ENCODE measurements around the gene SEC24C.

Gene SEC24C

GRCh38 chr10:73781879-73782748 is 37.9 kb downstream of the SEC24C start, which contains the start of gene CHCHD1:
Gene CHCHD1 (plus strand): TSS chr10:73782048. CDS start chr10:73782076, 28 bp downstream.
- H3K27me3 ChIP-seq (ENCODE audit: control insufficient read depth, insufficient read depth, low read length), result no peaks in the 10 kb centered on the region
- H2AFZ ChIP-seq, result peak within 1 kb of the TSS; percentile 95
- H3K4me2 ChIP-seq (ENCODE audit: low read length), result peak within 1 kb of the TSS; percentile 85
- peaks cover 16% of the 10 kb centered on the region for H3K4me1 ChIP-seq
- TF ChIP-seq CTCF (IDR thresholded peaks at IDR 0.05), result no peak
- peak within 1 kb of the TSS; percentile 67 for H3K9ac ChIP-seq
- H3K27ac ChIP-seq, result peak within 1 kb of the TSS; percentile 87
- H3K36me3 ChIP-seq (ENCODE audit: control insufficient read depth, insufficient read depth, low read length), result no peaks in the 10 kb centered on the region
- peaks cover 18% of the 10 kb centered on the region for H3K79me2 ChIP-seq
- H3K9me3 ChIP-seq (ENCODE audit: control insufficient read depth, low read length), result no peaks in the 10 kb centered on the region
- H3K4me3 ChIP-seq (ENCODE audit: low read depth, low read length), result peak within 1 kb of the TSS; percentile 91

DNA sequence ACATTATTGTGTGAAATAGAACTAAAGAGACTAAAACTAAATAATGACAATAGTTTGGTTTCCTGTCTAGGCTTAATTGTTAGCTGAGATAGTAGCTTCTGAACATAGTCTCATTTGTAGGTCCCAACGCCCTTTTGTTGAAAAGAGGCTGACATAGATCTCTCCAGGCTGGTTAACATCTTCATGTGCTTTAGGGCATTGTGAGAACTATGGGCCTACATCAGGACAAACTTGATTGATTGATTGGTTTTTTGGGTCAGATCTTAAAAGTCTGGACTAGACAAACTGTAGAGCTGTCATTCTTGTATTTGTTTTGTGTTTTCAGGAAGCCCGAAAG is 38.5 kb downstream of the SEC24C start:
- no peaks in the 10 kb centered on the region for H3K27me3 ChIP-seq (ENCODE audit: control insufficient read depth, insufficient read depth, low read length)
- H3K4me3 ChIP-seq (ENCODE audit: low read depth, low read length), result peak overlapping the region; percentile 91
- no peaks in the 10 kb centered on the region for H3K36me3 ChIP-seq (ENCODE audit: control insufficient read depth, insufficient read depth, low read length)
- H3K9me3 ChIP-seq (ENCODE audit: control insufficient read depth, low read length), result no peaks in the 10 kb centered on the region
- H3K4me2 ChIP-seq (ENCODE audit: low read length), result peak overlapping the region; percentile 85
- H3K79me2 ChIP-seq, result peaks cover 23% of the 10 kb centered on the region
- TF ChIP-seq CTCF (IDR thresholded peaks at IDR 0.05), result no peak
- peak overlapping the region; percentile 87 for H3K27ac ChIP-seq
- H3K4me1 ChIP-seq, result peaks cover 19% of the 10 kb centered on the region
- no peak overlapping the region for H3K9ac ChIP-seq
- no peak overlapping the region for H2AFZ ChIP-seq

- peaks cover 27% of the 10 kb centered on the region for H3K79me2 ChIP-seq
- H2AFZ ChIP-seq, result peak within 1 kb of the TSS; percentile 61
- H3K9ac ChIP-seq, result peak within 1 kb of the TSS; percentile 21
- H3K9me3 ChIP-seq (ENCODE audit: control insufficient read depth, low read length), result no peaks in the 10 kb centered on the region
- no peaks in the 10 kb centered on the region for H3K36me3 ChIP-seq (ENCODE audit: control insufficient read depth, insufficient read depth, low read length)
- H3K4me2 ChIP-seq (ENCODE audit: low read length), result peak within 1 kb of the TSS; percentile 83
- TF ChIP-seq CTCF (IDR thresholded peaks at IDR 0.05), result no peak
- peak within 1 kb of the TSS; percentile 66 for H3K4me3 ChIP-seq (ENCODE audit: low read depth, low read length)
- H3K27ac ChIP-seq, result peak within 1 kb of the TSS; percentile 82
- peaks cover 19% of the 10 kb centered on the region for H3K4me1 ChIP-seq
- H3K27me3 ChIP-seq (ENCODE audit: control insufficient read depth, insufficient read depth, low read length), result no peaks in the 10 kb centered on the region
Observed at GRCh38 chr10:73785211-73785720, 41.1 kb downstream of the SEC24C start, which contains the start of gene ZSWIM8. Gene ZSWIM8 (plus strand): TSS chr10:73785606. CDS start chr10:73785879, 273 bp downstream.

DNA sequence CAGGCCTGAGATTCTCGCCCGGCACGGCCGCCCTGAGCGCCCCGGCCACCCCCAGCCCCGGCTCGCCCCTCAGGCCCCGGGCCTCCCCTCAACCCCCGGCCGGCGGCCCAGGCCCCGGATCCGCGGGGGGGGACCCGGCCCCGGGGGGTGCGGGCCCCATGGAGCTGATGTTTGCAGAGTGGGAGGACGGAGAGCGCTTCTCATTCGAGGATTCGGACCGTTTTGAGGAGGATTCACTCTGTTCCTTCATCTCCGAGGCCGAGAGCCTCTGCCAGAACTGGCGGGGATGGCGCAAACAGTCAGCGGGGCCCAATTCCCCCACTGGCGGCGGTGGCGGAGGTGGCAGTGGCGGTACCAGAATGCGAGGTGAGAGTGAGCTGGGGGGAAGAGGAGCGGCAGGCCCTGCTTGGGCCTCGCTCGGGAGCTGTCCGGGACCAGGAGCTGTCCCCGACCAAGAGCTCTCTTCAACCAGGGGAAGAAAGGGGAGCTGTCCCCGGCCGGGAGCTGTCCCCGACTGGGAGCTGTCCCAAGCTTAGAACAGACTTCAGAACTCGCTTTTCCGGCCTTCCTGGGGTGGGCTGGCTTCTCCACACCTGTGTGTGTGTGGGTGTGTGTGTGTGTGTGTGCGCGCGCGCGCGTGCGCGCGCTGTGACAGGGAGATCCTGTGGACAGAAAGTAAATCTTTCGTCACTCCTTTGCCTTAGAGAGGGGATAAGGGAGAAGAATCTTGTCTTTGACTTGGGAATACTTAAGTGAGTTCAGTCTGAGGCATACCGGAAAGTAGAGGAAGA is 41.7 kb downstream of the SEC24C start:
- peaks cover 27% of the 10 kb centered on the region for H3K79me2 ChIP-seq
- no peaks in the 10 kb centered on the region for H3K27me3 ChIP-seq (ENCODE audit: control insufficient read depth, insufficient read depth, low read length)
- peaks cover 19% of the 10 kb centered on the region for H3K4me1 ChIP-seq
- TF ChIP-seq CTCF (IDR thresholded peaks at IDR 0.05), result no peak
- H3K9me3 ChIP-seq (ENCODE audit: control insufficient read depth, low read length), result no peaks in the 10 kb centered on the region
- peak overlapping the region; percentile 21 for H3K9ac ChIP-seq
- peak overlapping the region; percentile 83 for H3K4me2 ChIP-seq (ENCODE audit: low read length)
- peak overlapping the region; percentile 82 for H3K27ac ChIP-seq
- H3K36me3 ChIP-seq (ENCODE audit: control insufficient read depth, insufficient read depth, low read length), result no peaks in the 10 kb centered on the region
- peak overlapping the region; percentile 66 for H3K4me3 ChIP-seq (ENCODE audit: low read depth, low read length)
- peak overlapping the region; percentile 61 for H2AFZ ChIP-seq
